SK-N-SH treated with all-trans-retinoic acid at 6 μM for 48 hours (cell line): ENCODE results near the gene GPR183.

Experiments
- ARNTL ChIP-seq: fragments of 450-650 bp; formaldehyde crosslinking; IDR thresholded peaks from 2 replicates; pipeline ENCODE4 v1.5.0; 2020; ENCODE audit warnings: low read depth, mild to moderate bottlenecking, moderate library complexity, borderline replicate concordance
- CREB5 ChIP-seq: fragments of 250-450 bp; sonication (Bioruptor Pico); IDR thresholded peaks from 2 replicates; pipeline ENCODE4 v1.5.1; 2020; ENCODE audit warnings: low read depth, mild to moderate bottlenecking, moderate library complexity
- CSDC2 ChIP-seq: fragments of 250-450 bp; sonication (Bioruptor Pico); IDR thresholded peaks from 2 replicates; pipeline ENCODE4 v1.5.0; 2020; ENCODE audit warnings: mild to moderate bottlenecking, moderate library complexity
- ESRRG ChIP-seq: fragments of 250-450 bp; sonication (Bioruptor Pico); IDR thresholded peaks from 2 replicates; pipeline ENCODE4 v1.6.1; 2021; ENCODE audit warnings: mild to moderate bottlenecking
- ISL1 ChIP-seq: fragments of 250-450 bp; sonication (Bioruptor Pico); IDR thresholded peaks from 2 replicates; pipeline ENCODE4 v2.1.2; 2022; ENCODE audit warnings: mild to moderate bottlenecking, moderate library complexity
- OSR1 ChIP-seq: fragments of 250-450 bp; sonication (Bioruptor Pico); IDR thresholded peaks from 2 replicates; pipeline ENCODE4 v1.8.0; 2022; ENCODE audit warnings: moderate library complexity, mild to moderate bottlenecking, inconsistent platforms
- SNAI2 ChIP-seq: fragments of 250-450 bp; sonication (Bioruptor Pico); IDR thresholded peaks from 2 replicates; pipeline ENCODE4 v1.5.0; 2020; ENCODE audit warnings: mild to moderate bottlenecking, moderate library complexity
- TCF4 ChIP-seq: fragments of 250-450 bp; sonication (Bioruptor Pico); IDR thresholded peaks from 2 replicates; pipeline ENCODE4 v1.8.0; 2021; ENCODE audit warnings: mild to moderate bottlenecking, moderate library complexity, borderline replicate concordance
- ZFP3 ChIP-seq: fragments of 250-450 bp; sonication (Bioruptor Pico); IDR thresholded peaks from 2 replicates; pipeline ENCODE4 v1.5.0; 2020; ENCODE audit warnings: mild to moderate bottlenecking, moderate library complexity
- ZFP30 ChIP-seq: fragments of 450-650 bp; formaldehyde crosslinking; IDR thresholded peaks from 2 replicates; pipeline ENCODE4 v1.5.0; 2022; ENCODE audit warnings: mild to moderate bottlenecking, moderate library complexity
- ZNF70 ChIP-seq: fragments of 450-650 bp; formaldehyde crosslinking; IDR thresholded peaks from 2 replicates; pipeline ENCODE4 v1.5.0; 2020; ENCODE audit warnings: mild to moderate bottlenecking, moderate library complexity
- TF ChIP-seq, protein P1 (sequence below): fragments of 250-450 bp; sonication (Bioruptor Pico); IDR thresholded peaks from 2 replicates; pipeline ENCODE4 v1.5.1; 2021; ENCODE audit warnings: mild to moderate bottlenecking, moderate library complexity
- TF ChIP-seq, protein P2 (sequence below): fragments of 250-450 bp; sonication (Bioruptor Pico); IDR thresholded peaks from 2 replicates; pipeline ENCODE4 v1.8.0; 2020; ENCODE audit warnings: mild to moderate bottlenecking, moderate library complexity, borderline replicate concordance

- no peak for TF ChIP-seq OSR1 (CRISPR knock-in tag)
- no peak for TF ChIP-seq CREB5
- TF ChIP-seq TCF4, result no peak
- no peak for TF ChIP-seq CSDC2 (CRISPR knock-in tag)
- no peak for TF ChIP-seq ISL1 (CRISPR knock-in tag)
- TF ChIP-seq ZNF70 (CRISPR knock-in tag), result no peak
- no peak for TF ChIP-seq ESRRG (CRISPR knock-in tag)
- no peak for TF ChIP-seq SNAI2
- TF ChIP-seq, protein P1, sequence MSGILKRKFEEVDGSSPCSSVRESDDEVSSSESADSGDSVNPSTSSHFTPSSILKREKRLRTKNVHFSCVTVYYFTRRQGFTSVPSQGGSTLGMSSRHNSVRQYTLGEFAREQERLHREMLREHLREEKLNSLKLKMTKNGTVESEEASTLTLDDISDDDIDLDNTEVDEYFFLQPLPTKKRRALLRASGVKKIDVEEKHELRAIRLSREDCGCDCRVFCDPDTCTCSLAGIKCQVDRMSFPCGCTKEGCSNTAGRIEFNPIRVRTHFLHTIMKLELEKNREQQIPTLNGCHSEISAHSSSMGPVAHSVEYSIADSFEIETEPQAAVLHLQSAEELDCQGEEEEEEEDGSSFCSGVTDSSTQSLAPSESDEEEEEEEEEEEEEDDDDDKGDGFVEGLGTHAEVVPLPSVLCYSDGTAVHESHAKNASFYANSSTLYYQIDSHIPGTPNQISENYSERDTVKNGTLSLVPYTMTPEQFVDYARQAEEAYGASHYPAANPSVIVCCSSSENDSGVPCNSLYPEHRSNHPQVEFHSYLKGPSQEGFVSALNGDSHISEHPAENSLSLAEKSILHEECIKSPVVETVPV (CRISPR knock-in tag), result no peak
- TF ChIP-seq, protein P2, sequence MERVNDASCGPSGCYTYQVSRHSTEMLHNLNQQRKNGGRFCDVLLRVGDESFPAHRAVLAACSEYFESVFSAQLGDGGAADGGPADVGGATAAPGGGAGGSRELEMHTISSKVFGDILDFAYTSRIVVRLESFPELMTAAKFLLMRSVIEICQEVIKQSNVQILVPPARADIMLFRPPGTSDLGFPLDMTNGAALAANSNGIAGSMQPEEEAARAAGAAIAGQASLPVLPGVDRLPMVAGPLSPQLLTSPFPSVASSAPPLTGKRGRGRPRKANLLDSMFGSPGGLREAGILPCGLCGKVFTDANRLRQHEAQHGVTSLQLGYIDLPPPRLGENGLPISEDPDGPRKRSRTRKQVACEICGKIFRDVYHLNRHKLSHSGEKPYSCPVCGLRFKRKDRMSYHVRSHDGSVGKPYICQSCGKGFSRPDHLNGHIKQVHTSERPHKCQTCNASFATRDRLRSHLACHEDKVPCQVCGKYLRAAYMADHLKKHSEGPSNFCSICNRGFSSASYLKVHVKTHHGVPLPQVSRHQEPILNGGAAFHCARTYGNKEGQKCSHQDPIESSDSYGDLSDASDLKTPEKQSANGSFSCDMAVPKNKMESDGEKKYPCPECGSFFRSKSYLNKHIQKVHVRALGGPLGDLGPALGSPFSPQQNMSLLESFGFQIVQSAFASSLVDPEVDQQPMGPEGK (CRISPR knock-in tag), result no peak
- TF ChIP-seq ZFP30 (CRISPR knock-in tag), result no peak
- no peak for TF ChIP-seq ZFP3 (CRISPR knock-in tag)
- no peak for TF ChIP-seq ARNTL (CRISPR knock-in tag)
Measured at GRCh38 chr13:99266827-99267226, 40.4 kb downstream of the GPR183 start.
